GM18858 (cell line): ENCODE data around the gene MARCHF6.
"Not testable (repeated sequence)": the region's sequence is repeated elsewhere in the genome, so short reads cannot be mapped to it uniquely, and the experiment has no call there.

Experiments used
- ATAC-seq: cut with Tn5 transposase; IDR thresholded peaks from one replicate; pipeline ENCODE4 v1.9.1; 2021; ENCODE audit not compliant: unreplicated experiment

Gene MARCHF6

DNA sequence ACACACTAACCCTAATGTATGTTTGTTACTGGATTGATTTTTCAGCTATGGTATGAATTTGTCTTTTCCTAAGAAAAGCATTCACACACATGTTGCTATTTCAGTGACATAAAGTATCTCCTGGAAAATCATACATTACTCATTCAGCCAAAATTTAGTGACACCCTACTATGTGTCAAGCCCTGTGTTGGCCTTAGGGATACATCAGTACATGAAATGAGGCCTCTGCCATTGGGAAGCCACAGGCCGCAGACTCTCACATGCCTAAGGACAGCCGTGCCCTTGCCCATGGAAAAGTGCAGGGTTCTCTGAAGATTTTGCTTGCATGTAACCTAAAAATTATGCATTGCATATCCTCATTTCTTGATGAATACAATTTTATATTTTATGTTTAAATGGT is 5.2 kb upstream of the MARCHF6 start:
- ATAC-seq = no peak

GRCh38 chr5:10351199-10351905 is 2.1 kb upstream of the MARCHF6 start:
- no peak for ATAC-seq

DNA sequence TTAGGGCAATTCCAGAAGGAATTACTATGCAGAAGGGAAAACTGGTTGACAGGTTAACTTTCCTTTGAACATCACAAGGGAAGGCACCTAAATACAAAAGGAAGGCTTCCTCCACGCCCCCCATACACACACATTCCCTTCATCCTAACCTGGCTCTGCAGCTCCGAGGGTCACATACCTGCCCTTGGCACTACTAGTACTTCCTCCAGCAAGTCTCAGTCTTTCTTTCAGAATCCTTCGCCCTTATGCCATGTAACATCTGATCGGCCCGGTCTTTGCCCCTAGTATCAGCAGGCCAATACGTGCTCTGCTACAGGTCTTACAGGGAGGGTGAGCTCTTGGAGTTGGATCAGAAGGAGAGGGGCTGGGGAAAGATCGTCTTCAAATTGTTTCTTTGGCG is 1.6 kb upstream of the MARCHF6 start:
- ATAC-seq = no peak

DNA sequence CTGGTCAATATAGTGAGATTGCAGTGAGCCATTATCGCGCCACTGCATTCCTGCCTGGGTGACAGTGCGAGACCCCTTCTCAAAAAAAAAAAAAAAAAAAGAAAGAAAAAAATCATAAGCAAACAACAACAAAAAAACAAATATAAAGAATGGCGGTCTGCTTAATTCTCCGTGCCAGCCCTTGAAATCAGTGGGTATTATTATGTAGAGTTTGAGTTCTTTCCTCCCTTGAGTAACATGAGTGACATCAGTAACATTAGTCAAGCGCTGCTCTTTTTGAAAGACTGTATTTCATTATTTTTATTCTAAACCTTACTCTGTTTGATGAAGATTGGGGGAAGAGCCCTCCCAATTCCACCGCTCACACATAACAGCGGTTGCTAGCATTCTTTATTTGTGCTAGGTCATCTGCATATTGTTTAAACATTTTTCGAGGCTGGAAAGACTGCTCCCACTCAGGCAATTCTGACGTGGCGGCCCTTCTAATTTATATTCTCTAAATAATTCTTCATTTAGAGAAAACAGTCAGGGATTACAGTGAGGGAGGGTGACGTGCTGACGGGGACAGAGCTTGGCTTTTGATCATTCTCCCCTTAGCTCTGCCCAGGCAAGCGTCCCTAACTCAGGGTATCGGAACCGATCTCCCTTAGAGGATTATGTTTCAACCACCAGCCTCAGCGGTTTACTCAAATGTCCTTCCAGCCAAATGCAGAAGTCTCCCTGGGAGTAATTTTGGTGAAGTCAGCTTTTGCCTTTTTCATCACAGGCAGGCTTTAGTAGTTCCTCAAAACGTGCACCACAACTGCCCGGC is 860 bp upstream of the MARCHF6 start:
- peak; percentile 14 for ATAC-seq

DNA sequence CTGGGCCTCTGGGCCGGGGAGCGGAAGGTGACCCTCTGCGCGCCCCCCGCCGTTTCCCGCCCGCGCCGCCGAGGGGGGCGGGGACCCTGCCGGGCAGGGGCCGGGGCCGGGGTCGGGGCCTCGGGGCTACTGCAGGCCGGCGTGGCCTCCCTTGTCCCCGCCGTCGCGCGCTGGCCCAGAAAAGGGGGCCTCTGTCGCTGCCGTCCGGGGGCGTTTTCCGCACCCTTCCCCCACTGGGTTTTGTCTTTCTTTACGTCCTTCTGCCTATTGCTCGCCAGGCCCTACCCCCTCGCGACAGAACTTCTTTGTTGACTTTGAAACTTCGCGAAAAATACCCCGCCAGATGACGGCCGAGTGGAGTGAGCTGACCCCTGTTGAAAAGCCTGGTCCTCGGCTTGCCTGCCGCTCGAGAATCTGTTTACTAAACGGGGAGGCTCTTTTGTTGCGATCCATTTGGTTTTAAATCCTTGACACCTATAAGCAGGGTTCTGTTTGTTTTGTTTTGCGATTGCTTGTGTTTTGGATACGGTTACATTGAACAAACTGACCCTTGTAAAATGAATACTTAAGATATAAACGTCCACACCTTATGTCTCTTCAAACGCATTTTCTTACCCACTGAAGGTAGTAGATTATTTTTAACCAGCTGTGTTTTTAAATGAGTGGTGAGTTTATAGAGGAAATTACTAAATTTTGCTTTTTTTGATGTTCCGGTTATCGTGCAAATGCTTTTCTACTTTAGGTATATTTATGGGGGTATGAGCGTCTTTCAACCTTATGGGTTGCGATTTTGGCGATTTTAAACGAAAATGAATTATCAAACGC is 765 bp downstream of the MARCHF6 start:
- no peak for ATAC-seq

- ATAC-seq = peak; percentile 19
Observed at GRCh38 chr5:10355071-10355889, 1.8 kb downstream of the MARCHF6 start.

DNA sequence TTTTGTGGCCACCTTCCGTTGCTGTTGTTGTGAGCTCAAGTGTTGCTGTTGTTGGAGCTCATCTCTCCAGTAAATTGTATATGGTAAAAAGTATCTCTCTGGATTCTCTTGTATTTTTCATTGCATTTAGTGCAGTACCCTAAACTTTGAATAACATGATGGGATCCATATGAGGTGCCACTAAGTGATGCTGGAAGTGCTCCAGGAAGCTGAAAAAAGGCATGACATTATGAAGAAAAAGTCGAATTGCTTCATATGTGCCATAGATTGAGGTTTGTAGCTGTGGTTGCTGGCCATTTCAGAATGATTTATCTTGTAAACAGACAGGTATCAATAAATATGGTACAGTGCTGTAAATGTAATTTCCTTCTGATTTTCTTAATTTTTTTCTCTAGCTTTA is 5.5 kb downstream of the MARCHF6 start:
- no peak for ATAC-seq

- ATAC-seq = no peak
Observed at GRCh38 chr5:10360686-10361085, 7.2 kb downstream of the MARCHF6 start.

DNA sequence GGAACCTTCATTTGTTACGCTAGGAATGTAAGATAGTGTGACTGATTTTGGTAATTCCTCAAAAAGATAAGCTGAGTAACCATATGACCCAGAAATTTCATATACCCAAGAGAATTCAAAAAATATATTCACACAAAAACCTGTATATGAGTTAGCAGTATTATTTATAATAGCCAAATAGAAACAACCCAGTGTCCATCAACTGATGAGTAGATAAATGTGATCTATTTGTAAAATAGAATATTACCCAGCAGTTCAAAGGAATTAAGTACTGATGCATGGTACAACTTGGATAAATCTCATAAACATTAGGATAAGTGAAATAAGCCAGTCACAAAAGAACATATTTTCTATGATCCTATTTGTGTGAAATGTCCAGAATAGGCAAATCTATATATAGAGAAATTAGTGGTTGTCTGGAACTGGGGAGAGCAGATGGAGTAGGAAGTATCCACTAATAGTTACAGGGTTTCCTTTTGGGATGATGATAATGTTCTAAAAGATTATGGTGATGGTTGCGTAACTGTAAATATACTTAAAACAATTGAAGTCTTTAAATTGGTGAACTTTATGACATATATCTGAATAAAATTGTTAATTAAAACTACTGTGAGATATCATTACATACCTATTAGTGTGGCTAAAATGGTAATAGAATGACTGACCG is 10.2 kb downstream of the MARCHF6 start:
- no peak for ATAC-seq

DNA sequence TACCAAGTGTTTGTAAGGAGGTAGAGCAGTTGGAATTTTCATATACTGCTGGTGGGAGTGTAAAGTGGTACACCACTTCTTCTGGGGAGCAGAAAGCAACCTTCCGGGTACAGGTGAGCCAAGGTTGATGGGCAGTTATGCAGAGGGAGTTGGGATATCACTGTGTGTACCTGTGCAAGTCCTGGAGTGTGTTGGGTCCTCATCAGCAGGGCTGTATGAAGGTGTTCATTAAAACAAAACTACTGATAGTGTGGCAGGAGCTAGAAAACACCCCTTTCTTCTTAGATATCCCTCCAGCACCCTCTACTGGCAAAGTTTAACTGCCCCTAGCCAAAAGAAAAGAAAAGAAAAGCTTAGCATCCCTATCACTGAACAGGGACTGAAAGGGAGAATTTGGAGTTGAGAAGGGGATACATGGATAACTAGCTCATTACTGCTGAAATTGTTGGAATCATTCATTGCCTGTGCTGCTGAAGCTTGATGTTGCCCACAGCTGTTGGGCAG is 10.7 kb downstream of the MARCHF6 start:
- ATAC-seq = no peak

DNA sequence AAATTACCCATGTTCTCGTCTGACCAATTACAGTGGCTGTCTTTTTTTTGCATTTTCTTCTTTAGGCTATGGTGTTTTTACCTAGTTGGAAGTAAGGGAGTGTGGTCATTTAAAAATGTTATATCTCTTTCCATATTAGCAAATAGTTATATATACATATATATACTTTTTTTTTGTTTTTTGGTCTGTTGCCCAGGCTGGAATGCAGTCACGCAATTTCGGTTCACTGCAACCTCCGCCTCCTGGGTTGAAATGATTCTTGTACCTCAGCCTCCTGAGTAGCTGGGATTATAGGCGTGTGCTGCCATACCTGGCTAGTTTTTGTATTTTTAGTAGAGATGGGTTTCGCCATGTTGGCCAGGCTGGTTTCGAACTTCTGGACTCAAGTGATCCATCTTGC is 12.3 kb downstream of the MARCHF6 start:
- ATAC-seq = no peak

- ATAC-seq = no peak
Observed at GRCh38 chr5:10366310-10367272, 13.1 kb downstream of the MARCHF6 start.

- no peak for ATAC-seq
Observed at GRCh38 chr5:10367579-10367978, 14.1 kb downstream of the MARCHF6 start.

- ATAC-seq = no peak
Observed at GRCh38 chr5:10370931-10371330, 17.4 kb downstream of the MARCHF6 start.

DNA sequence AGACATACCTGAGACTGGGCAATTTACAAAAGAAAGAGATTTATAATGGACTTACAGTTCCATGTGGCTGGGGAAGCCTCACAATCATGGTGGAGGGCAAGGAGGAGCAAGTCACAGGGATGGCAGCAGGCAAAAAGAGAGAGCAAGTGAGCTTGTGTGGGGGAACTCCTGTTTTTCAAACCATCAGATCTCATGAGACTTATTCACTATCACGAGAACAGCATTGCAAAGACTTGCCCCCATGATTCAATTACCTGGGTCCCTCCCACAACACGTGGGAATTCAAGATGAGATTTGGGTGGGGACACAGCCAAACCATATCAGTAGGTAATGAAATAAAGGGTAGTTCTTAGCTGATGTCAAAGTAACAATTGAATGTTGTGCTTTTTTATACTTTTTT is 17.9 kb downstream of the MARCHF6 start:
- ATAC-seq = not testable (repeated sequence)

- no peak for ATAC-seq
Observed at GRCh38 chr5:10372726-10373709, 19.5 kb downstream of the MARCHF6 start.
